Right lobe of liver (tissue), 6 donors: ENCODE measurements around the gene SIMC1. TPM values are rescaled to one million over a fixed set of nuclear protein-coding genes. Genes with fewer than 3 reads are reported as not detected.
A peak's percentile ranks its signal among the peaks of the same experiment; 100 is the strongest.

ENCODE experiments used
- ATAC-seq, 4 donors: fragments of 200-7000 bp; cut with Tn5 transposase; one replicate each; pipeline ENCODE4 v1.9.1; 2020; ENCODE audit warnings: mild to moderate bottlenecking in 4 of 4, moderate library complexity in 4 of 4
- DNase-seq, 3 donors: peaks; one replicate each; pipeline ENCODE4 v3.0.0-alpha.2; 2020
- H3K27ac ChIP-seq, 3 donors: fragments of 200-600 bp; one replicate each; pipeline ENCODE4 v1.8.0; 2022
- H3K27me3 ChIP-seq, 2 donors: fragments of 200-600 bp; one replicate each; pipeline ENCODE4 v1.8.0; 2022
- H3K36me3 ChIP-seq, 4 donors: fragments of 200-600 bp; sonication (generic) in 1 of 4; one replicate each; pipeline versions ENCODE4 v1.5.1 to v1.8.0; 2017 to 2022; ENCODE audit warnings: control low read depth in 1 of 4
- H3K4me1 ChIP-seq, 4 donors: fragments of 200-600 bp; sonication (generic) in 1 of 4; one replicate each; pipeline versions ENCODE4 v1.5.1 to v1.8.0; 2017 to 2022; ENCODE audit warnings: control low read depth in 1 of 4
- H3K4me3 ChIP-seq, 3 donors: fragments of 200-600 bp; one replicate each; pipeline ENCODE4 v1.8.0; 2022
- H3K9me3 ChIP-seq, 4 donors: fragments of 200-600 bp; sonication (generic) in 1 of 4; one replicate each; pipeline versions ENCODE4 v1.5.1 to v1.8.0; 2017 to 2022; ENCODE audit warnings: control low read depth in 1 of 4
- CTCF ChIP-seq, 4 donors: fragments of 200-600 bp in 3 of 4; fragments of 450-650 bp in 1 of 4; IDR thresholded peaks; one replicate each; pipeline versions ENCODE4 v1.5.1 to v1.8.0; 2016 to 2022; ENCODE audit warnings: antibody characterized with exemption in 4 of 4, mild to moderate bottlenecking in 2 of 4
- POLR2A ChIP-seq: fragments of 450-650 bp; IDR thresholded peaks from one replicate; pipeline ENCODE4 v1.6.1; 2017; ENCODE audit warnings: antibody characterized with exemption, mild to moderate bottlenecking
- WGBS: methylation state at CpG from one replicate; pipeline ENCODE4 v1.1.6; 2018; ENCODE audit warnings: low coverage, low lambda C conversion rate; ENCODE audit not compliant: insufficient coverage; ENCODE audit errors: missing lambda C conversion rate; 5-methylcytosine and 5-hydroxymethylcytosine counted together
- intact Hi-C, 2 donors: fragments of 100-400 bp; cut with DNase I; formaldehyde crosslinking; loops; one replicate each; pipeline versions ENCODE4 v1.11.2 to v1.14.1; 2022
- total RNA-seq, 6 experiments: library from RNA; depleted of rRNA in 2 of 6; stranded (reverse); fragments of >200 nt in 2 of 6; fragmentation: NEBNext Ultra II Directional in 3 of 6; extraction: Animal tissue kit (Norgen Biotek cat#: 25700) in 3 of 6; gene quantifications; one replicate each; pipeline versions ENCODE4 v1.1.0 to v1.2.4, GENCODE V29; 2016 to 2023
- donor health status: DM: no; HTN: yes; CAD: no.
- donor health status: DM: no; HTN: no; CAD: no.
- donor health status: DM: no; HTN: no; CAD: no.
- donor health status: DM: no; HTN: yes; CAD: no.
- donor health status: DM: no; HTN: yes; CAD: no.

SIMC1 gene
- total RNA-seq, 6 experiments from 2014 or later, result 7.0 to 21.7 (median 11.2) TPM

- H3K36me3 ChIP-seq, result peaks cover 0 to 30% (median 14%) of the 10 kb centered on the region in 4 donors
- H3K9me3 ChIP-seq, result no peaks in the 10 kb centered on the region
- H3K4me3 ChIP-seq, result no peak overlapping the region
- DNase-seq (no peak), ATAC-seq (no peak)
- TF ChIP-seq POLR2A (no peak), CTCF (IDR thresholded peaks at IDR 0.05) (no peak)
- no peaks in the 10 kb centered on the region for H3K27me3 ChIP-seq
- intact Hi-C loops, result no loop called here
- H3K27ac ChIP-seq, result peak overlapping the region in 1 of 3 donors; percentile 40
- H3K4me1 ChIP-seq, result peaks cover 0 to 12% (median 2%) of the 10 kb centered on the region in 4 donors
- WGBS, result no CpG with 5 or more reads among the region's 3 CpGs
These were observed 143.8 kb downstream of the SIMC1 start for GRCh38 chr5:176381979-176382378.

- WGBS, result no CpG with 5 or more reads among the region's 3 CpGs
- intact Hi-C loops, result no loop called here
- Histone ChIP-seq H3K9me3 (no peaks in the 10 kb centered on the region), H3K4me3 (no peak overlapping the region), H3K4me1 (peaks cover 0 to 20% (median 6%) of the 10 kb centered on the region in 4 donors), H3K27me3 (no peaks in the 10 kb centered on the region), H3K36me3 (peaks cover 0 to 30% (median 14%) of the 10 kb centered on the region in 4 donors), H3K27ac (no peak overlapping the region)
- no peak for TF ChIP-seq CTCF (IDR thresholded peaks at IDR 0.05)
- TF ChIP-seq POLR2A, result no peak
- DNase-seq, result no peak
- ATAC-seq, result no peak
These were observed 144.5 kb downstream of the SIMC1 start for GRCh38 chr5:176382721-176383120.

GRCh38 chr5:176383248-176383905 is 145.2 kb downstream of the SIMC1 start:
- intact Hi-C loops, result no loop called here
- 87% methylated on average over 7 of the region's 15 CpGs for whole genome bisulfite sequencing
- H3K4me1 ChIP-seq, result peaks cover 0 to 21% (median 6%) of the 10 kb centered on the region in 4 donors
- DNase-seq (no peak), ATAC-seq (no peak)
- H3K4me3 ChIP-seq, result no peak overlapping the region
- no peak overlapping the region for H3K27ac ChIP-seq
- no peak for TF ChIP-seq POLR2A
- TF ChIP-seq CTCF (IDR thresholded peaks at IDR 0.05), result no peak
- no peaks in the 10 kb centered on the region for H3K9me3 ChIP-seq
- H3K27me3 ChIP-seq, result no peaks in the 10 kb centered on the region
- peaks cover 0 to 30% (median 14%) of the 10 kb centered on the region in 4 donors for H3K36me3 ChIP-seq

GRCh38 chr5:176383961-176384360 is 145.7 kb downstream of the SIMC1 start:
- Histone ChIP-seq H3K9me3 (no peaks in the 10 kb centered on the region), H3K27me3 (no peaks in the 10 kb centered on the region), H3K4me3 (no peak overlapping the region), H3K27ac (no peak overlapping the region), H3K36me3 (peaks cover 0 to 30% (median 14%) of the 10 kb centered on the region in 4 donors), H3K4me1 (peaks cover 0 to 21% (median 6%) of the 10 kb centered on the region in 4 donors)
- 69% methylated on average over 6 of the region's 9 CpGs for WGBS
- no peak for ATAC-seq
- TF ChIP-seq POLR2A (no peak), CTCF (IDR thresholded peaks at IDR 0.05) (no peak)
- intact Hi-C loops, result no loop called here
- no peak for DNase-seq
